Measurements from ENCODE around the gene S100G. TPM values are rescaled to one million over a fixed set of nuclear protein-coding genes. Genes with fewer than 3 reads are reported as not detected.

The S100G gene
- total and polyA plus RNA-seq, 2 of the 4 experiments (the other 2 are of a cell fraction) = not detected

DNA sequence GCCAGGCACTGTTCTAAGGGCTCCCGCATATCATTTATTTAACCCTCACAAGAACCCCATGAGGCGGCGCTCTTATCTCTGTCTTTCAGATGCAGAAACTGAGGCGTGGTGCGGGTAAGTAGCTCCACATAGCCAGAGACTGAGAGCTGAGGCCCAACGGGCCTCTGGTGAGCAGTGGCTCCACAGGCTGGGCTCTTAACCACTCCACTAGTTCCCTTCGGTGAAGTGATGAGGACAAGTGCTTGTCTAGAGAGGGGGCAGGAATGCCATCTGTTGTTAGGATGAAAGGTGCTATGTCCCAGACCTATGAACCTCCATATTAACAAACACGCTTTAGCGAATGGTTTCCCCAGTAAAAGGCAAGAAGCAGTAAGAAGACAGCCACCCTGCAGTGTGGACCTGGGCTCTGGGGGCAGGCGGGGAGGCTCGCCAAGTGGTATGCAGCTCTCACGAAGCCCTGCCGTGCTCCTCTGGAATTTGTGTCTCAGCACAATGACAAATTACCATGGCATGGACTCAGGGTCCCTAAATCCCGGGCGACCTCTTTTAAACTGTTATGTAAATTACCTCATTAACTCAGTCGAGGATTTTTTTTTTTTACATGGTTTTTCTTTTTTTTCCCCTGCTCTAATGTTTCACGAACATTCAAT is 20.9 kb upstream of the S100G start:
- H3K27me3 ChIP-seq (ENCODE audit: control insufficient read depth, insufficient read depth, low read length) = peaks cover 6% of the 10 kb centered on the region; the same call in 1 of the 2 replicates
- H3K79me1 ChIP-seq (ENCODE audit: low read depth in 1 of 2, low read length in 2 of 2) = no peaks in the 10 kb centered on the region; a peak in 1 of 4 replicates
- no peak overlapping the region for H2BK120ac ChIP-seq (ENCODE audit: low read depth, low read length)
- no peak overlapping the region for H2BK15ac ChIP-seq (ENCODE audit: low read depth, low read length)
- H4K91ac ChIP-seq (ENCODE audit: insufficient read depth, low read depth, low read length) = no peak overlapping the region
- H3K4ac ChIP-seq (ENCODE audit: low read depth, low read length) = 0 out of 2 replicates have a peak overlapping the region, but pooled peaks have one; percentile 35
- no peak overlapping the region for H2AK9ac ChIP-seq (replicated peaks; ENCODE audit: low read depth, low read length, poor library complexity)
- no peak overlapping the region for H3K56ac ChIP-seq (ENCODE audit: extremely low read depth, insufficient read depth, low read length)
- ChIA-PET CTCF (no interaction called here), POLR2A (ENCODE audit: unreplicated experiment) (no interaction called here)
- peaks cover 2% of the 10 kb centered on the region; the same call in 1 of the 2 replicates for H3K9me1 ChIP-seq (ENCODE audit: insufficient read depth, low read length)
- H2AK5ac ChIP-seq (ENCODE audit: low read depth, low read length) = no peak overlapping the region
- no peak overlapping the region for H4K8ac ChIP-seq (ENCODE audit: low read depth in 2 of 2, low read length in 2 of 2)
- no peak overlapping the region for H3K4me3 ChIP-seq (ENCODE audit: insufficient read depth, low read depth, low read length)
- H3K36me3 ChIP-seq (ENCODE audit: control insufficient read depth, insufficient read depth, low read length) = peaks cover 3% of the 10 kb centered on the region
- TF ChIP-seq MAZ (IDR thresholded peaks at IDR 0.05; ENCODE audit: borderline replicate concordance, low read depth, low read length) (no peak), RCOR1 (IDR thresholded peaks at IDR 0.05; ENCODE audit: insufficient replicate concordance, low read length) (no peak), MAFK (IDR thresholded peaks at IDR 0.05; ENCODE audit: low read depth, low read length) (no peak), SMC3 (IDR thresholded peaks at IDR 0.05; ENCODE audit: low read depth, low read length) (no peak), MXI1 (IDR thresholded peaks at IDR 0.05; ENCODE audit: borderline replicate concordance, low read depth, low read length) (no peak)
- H2BK5ac ChIP-seq (ENCODE audit: low read depth, low read length, poor library complexity, severe bottlenecking) = no peak overlapping the region
- in situ Hi-C loops (cut with MboI; ENCODE audit: low sequenced_read_pairs) = no loop called here
- BruUV-seq (replicated peaks) = no TSS peak
- no peaks in the 10 kb centered on the region for H3K9me3 ChIP-seq (ENCODE audit: control insufficient read depth, insufficient read depth, low read length)
- WGBS, 2 experiments (ENCODE audit: extremely low coverage in 2 of 2, insufficient read length in 1 of 2) = 65% methylated on average over 4 of the region's 17 CpGs; no CpG with 5 or more reads in 1 of the 2 experiments
- no peak overlapping the region for H3K4me2 ChIP-seq (ENCODE audit: low read depth, low read length)
- intact Hi-C loops (cut with micrococcal nuclease) = no loop called here
- ATAC-seq (ENCODE audit: low read depth) (no peak), DNase-seq (no peak)
- no peak overlapping the region for H4K5ac ChIP-seq (ENCODE audit: low read depth, low read length)
- no peak overlapping the region for H3K27ac ChIP-seq (ENCODE audit: insufficient read depth, low read length)
- peak overlapping the region; percentile 26 for H2AFZ ChIP-seq (replicated peaks; ENCODE audit: low read length, poor library complexity)
- no peak overlapping the region for H3K18ac ChIP-seq (ENCODE audit: low read depth, low read length)
- dilution Hi-C loops (cut with HindIII; ENCODE audit: low sequenced_read_pairs, unreplicated experiment) = no loop called here
- no peak overlapping the region for H3K14ac ChIP-seq (replicated peaks; ENCODE audit: low read depth, low read length)
- no peak overlapping the region for H3K23ac ChIP-seq (ENCODE audit: low read depth, low read length)
- H3K4me1 ChIP-seq (ENCODE audit: control insufficient read depth, insufficient read depth, low read length) = 0 out of 2 replicates have a peak, but pooled peaks cover 1% of the 10 kb centered on the region
- H3K9ac ChIP-seq (ENCODE audit: low read depth, low read length) = no peak overlapping the region
- H2BK20ac ChIP-seq (ENCODE audit: low read depth, low read length) = 0 out of 2 replicates have a peak overlapping the region, but pooled peaks have one; percentile 58
- no peaks in the 10 kb centered on the region for H4K20me1 ChIP-seq (ENCODE audit: insufficient read depth, low read length)
